Loucy (cell line): ENCODE measurements around the gene C1QTNF9B.

ENCODE experiments used
- EZH2phosphoT487 ChIP-seq: fragments of 200-600 bp; IDR thresholded peaks from 2 replicates; pipeline ENCODE4 v1.6.1; 2018; ENCODE audit warnings: antibody characterized with exemption, mild to moderate bottlenecking, moderate library complexity, borderline replicate concordance
- TF ChIP-seq, protein P1 (sequence below): fragments of 200-600 bp; sonication (generic); conservative IDR thresholded peaks from 2 replicates; pipeline ENCODE4 v1.5.1; 2014; ENCODE audit warnings: mild to moderate bottlenecking, antibody characterized with exemption, low read length

- TF ChIP-seq, protein P1, sequence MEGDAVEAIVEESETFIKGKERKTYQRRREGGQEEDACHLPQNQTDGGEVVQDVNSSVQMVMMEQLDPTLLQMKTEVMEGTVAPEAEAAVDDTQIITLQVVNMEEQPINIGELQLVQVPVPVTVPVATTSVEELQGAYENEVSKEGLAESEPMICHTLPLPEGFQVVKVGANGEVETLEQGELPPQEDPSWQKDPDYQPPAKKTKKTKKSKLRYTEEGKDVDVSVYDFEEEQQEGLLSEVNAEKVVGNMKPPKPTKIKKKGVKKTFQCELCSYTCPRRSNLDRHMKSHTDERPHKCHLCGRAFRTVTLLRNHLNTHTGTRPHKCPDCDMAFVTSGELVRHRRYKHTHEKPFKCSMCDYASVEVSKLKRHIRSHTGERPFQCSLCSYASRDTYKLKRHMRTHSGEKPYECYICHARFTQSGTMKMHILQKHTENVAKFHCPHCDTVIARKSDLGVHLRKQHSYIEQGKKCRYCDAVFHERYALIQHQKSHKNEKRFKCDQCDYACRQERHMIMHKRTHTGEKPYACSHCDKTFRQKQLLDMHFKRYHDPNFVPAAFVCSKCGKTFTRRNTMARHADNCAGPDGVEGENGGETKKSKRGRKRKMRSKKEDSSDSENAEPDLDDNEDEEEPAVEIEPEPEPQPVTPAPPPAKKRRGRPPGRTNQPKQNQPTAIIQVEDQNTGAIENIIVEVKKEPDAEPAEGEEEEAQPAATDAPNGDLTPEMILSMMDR = no peak
- no peak for TF ChIP-seq EZH2phosphoT487
Measured at GRCh38 chr13:23915308-23915707, 18.0 kb upstream of the C1QTNF9B start.
